Measurements from ENCODE around the gene MCCC2. TPM values are rescaled to one million over a fixed set of nuclear protein-coding genes. Genes with fewer than 3 reads are reported as not detected.

Gene MCCC2
- total RNA-seq, 1 donor from 2014 or later, result 13.8 TPM

DNA sequence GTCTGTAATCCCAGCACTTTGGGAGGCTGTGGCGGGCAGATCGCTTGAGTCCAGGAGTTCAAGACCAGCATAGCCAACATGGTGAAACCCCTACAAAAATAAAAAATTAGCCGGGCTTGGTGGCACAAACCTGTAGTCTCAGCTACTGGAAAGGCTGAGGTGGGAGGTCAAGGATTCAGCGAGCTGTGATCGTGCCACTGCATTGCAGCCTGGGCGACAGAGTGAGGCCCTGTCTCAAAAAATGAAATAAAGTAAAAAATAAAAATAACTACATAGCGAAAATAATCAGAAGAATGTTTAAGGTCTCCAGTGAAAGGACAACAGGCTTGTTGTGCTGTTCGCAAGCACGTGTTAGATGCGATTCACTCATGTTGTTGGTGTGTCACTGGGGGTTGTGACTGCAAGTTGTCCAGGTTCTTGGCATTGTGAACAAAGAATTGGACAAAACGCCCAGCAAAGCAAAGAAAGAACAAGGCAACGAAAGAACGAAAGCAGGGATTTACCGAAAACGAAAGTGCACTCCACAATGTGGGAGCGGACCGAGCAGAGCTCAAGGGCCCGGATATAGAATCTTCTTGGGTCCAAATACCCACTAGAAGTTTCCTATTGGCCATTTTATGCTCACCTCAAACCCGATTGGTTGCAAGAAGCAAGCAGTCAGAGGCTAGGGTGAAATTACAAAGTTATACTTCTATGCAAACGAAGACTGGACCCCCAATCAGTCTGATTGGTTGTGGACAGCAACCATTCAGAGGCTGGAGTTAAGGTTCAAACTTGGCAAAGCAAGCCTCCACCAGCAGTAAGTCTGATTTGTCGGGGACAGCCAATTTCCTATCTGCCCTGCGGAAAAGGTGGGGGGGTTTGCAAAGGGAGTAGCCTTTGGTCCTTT is 844 bp upstream of the MCCC2 start:
- Histone ChIP-seq H3K4me3 (peak overlapping the region; percentile 81 to 84), H3K27me3 (no peaks in the 10 kb centered on the region), H3K9me3 (no peaks in the 10 kb centered on the region), H3K27ac (peak overlapping the region; percentile 89 to 92), H3K36me3 (no peaks in the 10 kb centered on the region), H3K4me1 (peaks cover 0 to 13% of the 10 kb centered on the region in 2 donors)
- DNase-seq (ENCODE audit: low spot score in 2 of 2), result no peak
- intact Hi-C loops (cut with DNase I), result loop anchor here (2.0 to 10.0 kb wide), 3 partner anchors 129 to 719 kb away; partner anchors contain the start of gene MAP1B
- TF ChIP-seq, protein P1, sequence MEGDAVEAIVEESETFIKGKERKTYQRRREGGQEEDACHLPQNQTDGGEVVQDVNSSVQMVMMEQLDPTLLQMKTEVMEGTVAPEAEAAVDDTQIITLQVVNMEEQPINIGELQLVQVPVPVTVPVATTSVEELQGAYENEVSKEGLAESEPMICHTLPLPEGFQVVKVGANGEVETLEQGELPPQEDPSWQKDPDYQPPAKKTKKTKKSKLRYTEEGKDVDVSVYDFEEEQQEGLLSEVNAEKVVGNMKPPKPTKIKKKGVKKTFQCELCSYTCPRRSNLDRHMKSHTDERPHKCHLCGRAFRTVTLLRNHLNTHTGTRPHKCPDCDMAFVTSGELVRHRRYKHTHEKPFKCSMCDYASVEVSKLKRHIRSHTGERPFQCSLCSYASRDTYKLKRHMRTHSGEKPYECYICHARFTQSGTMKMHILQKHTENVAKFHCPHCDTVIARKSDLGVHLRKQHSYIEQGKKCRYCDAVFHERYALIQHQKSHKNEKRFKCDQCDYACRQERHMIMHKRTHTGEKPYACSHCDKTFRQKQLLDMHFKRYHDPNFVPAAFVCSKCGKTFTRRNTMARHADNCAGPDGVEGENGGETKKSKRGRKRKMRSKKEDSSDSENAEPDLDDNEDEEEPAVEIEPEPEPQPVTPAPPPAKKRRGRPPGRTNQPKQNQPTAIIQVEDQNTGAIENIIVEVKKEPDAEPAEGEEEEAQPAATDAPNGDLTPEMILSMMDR (IDR thresholded peaks at IDR 0.05), result no peak

DNA sequence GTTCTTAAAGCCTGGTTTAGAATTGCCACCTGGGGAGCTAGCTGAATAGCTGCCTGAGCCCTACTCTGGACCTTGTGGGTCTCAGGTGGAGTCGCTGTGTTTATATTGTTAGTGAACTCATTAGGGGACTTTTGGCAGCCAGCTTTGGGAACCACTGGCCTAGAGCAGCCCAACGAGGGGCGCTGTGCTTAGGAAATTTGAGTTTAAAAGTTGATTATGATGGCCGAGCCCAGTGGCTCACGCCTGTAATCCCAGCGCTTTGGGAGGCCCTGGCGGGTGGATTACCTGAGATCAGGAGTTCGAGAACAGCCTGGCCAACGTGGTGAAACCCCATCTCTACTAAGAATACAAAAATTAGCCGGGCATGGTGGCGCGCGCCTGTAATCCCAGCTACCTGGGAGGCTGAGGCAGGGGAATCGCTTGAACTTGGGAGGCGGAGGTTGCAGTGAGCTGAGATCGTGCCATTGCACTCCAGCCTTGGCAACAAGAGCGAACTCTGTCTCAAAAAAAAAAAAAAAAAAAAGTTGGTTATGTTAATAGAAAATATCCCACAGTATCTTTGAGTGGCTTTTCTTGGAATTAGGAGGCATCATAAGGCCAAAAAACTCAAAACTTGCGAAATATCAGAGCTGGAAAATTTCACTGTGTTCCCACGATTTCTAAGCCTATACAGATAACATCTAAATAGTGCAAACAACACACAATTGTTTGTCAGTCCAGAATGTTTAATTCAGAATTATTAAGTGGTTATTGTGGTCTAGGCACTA is 809 bp downstream of the MCCC2 start:
- intact Hi-C loops (cut with DNase I), result loop anchor here (2.0 to 10.0 kb wide), 3 partner anchors 131 to 717 kb away; partner anchors contain the start of gene MAP1B
- H3K4me1 ChIP-seq, result peaks cover 0 to 13% of the 10 kb centered on the region in 2 donors

DNA sequence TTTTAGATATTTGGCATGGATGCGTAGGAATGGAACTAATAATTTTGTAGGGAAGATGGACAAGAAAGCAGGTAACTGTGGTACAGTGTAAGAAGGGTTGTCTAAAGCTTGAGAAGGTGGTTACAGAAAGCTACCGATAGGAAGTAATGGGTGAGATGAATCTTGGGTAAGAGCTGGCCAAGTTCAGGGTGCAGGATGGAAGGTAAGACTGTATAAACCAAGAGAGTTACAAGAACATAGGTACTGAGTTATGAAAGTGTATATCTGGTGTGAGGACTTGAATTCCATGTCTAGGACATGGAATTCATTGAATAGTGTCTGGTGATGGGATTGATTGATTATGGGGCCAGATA is 1.4 kb downstream of the MCCC2 start:
- intact Hi-C loops (cut with DNase I), result loop anchor here (10.0 kb wide), 2 partner anchors 516 to 716 kb away; partner anchors contain the start of gene MAP1B
- Histone ChIP-seq H3K4me1 (peaks cover 0 to 13% of the 10 kb centered on the region in 2 donors), H3K36me3 (peaks cover 0 to under 1% of the 10 kb centered on the region in 2 donors), H3K27me3 (no peaks in the 10 kb centered on the region), H3K9me3 (no peaks in the 10 kb centered on the region), H3K4me3 (peak overlapping the region; percentile 81 to 84), H3K27ac (peak overlapping the region in 1 of 2 donors; percentile 89)
- TF ChIP-seq, protein P1 (IDR thresholded peaks at IDR 0.05), result no peak
- DNase-seq (ENCODE audit: low spot score in 2 of 2), result no peak

More for the DNA sequence above, 809 bp downstream of the MCCC2 start:
- peak overlapping the region; percentile 89 to 92 for H3K27ac ChIP-seq
- H3K36me3 ChIP-seq, result no peaks in the 10 kb centered on the region
- TF ChIP-seq, protein P1 (IDR thresholded peaks at IDR 0.05), result no peak
- no peaks in the 10 kb centered on the region for H3K27me3 ChIP-seq
- no peaks in the 10 kb centered on the region for H3K9me3 ChIP-seq
- peak overlapping the region; percentile 81 to 84 for H3K4me3 ChIP-seq
- no peak for DNase-seq (ENCODE audit: low spot score in 2 of 2)

- Histone ChIP-seq H3K4me3 (no peak overlapping the region), H3K9me3 (no peaks in the 10 kb centered on the region), H3K27me3 (no peaks in the 10 kb centered on the region), H3K27ac (no peak overlapping the region), H3K36me3 (peaks cover 0 to 2% of the 10 kb centered on the region in 2 donors), H3K4me1 (peaks cover 0 to 13% of the 10 kb centered on the region in 2 donors)
- intact Hi-C loops (cut with DNase I), result loop anchor here (10.0 kb wide), 2 partner anchors 515 to 715 kb away; partner anchors contain the start of gene MAP1B
- TF ChIP-seq, protein P1 (IDR thresholded peaks at IDR 0.05), result no peak
- no peak for DNase-seq (ENCODE audit: low spot score in 2 of 2)
These were observed 2.8 kb downstream of the MCCC2 start for GRCh38 chr5:71589903-71590302.

GRCh38 chr5:71591100-71591499 is 4.0 kb downstream of the MCCC2 start:
- TF ChIP-seq, protein P1 (IDR thresholded peaks at IDR 0.05), result no peak
- H3K36me3 ChIP-seq, result peaks cover 0 to 5% of the 10 kb centered on the region in 2 donors
- no peak for DNase-seq (ENCODE audit: low spot score in 2 of 2)
- peaks cover 0 to 13% of the 10 kb centered on the region in 2 donors for H3K4me1 ChIP-seq
- H3K27ac ChIP-seq, result no peak overlapping the region
- intact Hi-C loops (cut with DNase I), result no loop called here
- no peaks in the 10 kb centered on the region for H3K9me3 ChIP-seq
- H3K27me3 ChIP-seq, result no peaks in the 10 kb centered on the region
- H3K4me3 ChIP-seq, result no peak overlapping the region

All from ascending aorta (tissue), 2 donors.